Brain microvascular endothelial cell (primary cell): ENCODE data around the gene SLC5A4.

ENCODE experiments used
- DNase-seq: peaks from one replicate; pipeline ENCODE4 v3.0.0-alpha.2; 2020
- H3K27ac ChIP-seq: fragments of 250-450 bp; sonication (Bioruptor Pico); 2 replicates; pipeline ENCODE4 v1.5.1; 2020; ENCODE audit warnings: mild to moderate bottlenecking, moderate library complexity
- H3K27me3 ChIP-seq: fragments of 250-450 bp; sonication (Bioruptor Pico); replicated peaks from 2 replicates; pipeline ENCODE4 v1.5.1; 2020; ENCODE audit warnings: mild to moderate bottlenecking
- H3K36me3 ChIP-seq: fragments of 250-450 bp; sonication (Bioruptor Pico); replicated peaks from 2 replicates; pipeline ENCODE4 v1.5.1; 2020; ENCODE audit warnings: mild to moderate bottlenecking
- H3K4me3 ChIP-seq: 2 replicates; pipeline ENCODE4 v1.5.1; 2011; ENCODE audit warnings: low read depth, mild to moderate bottlenecking, control low read depth, low read length, moderate library complexity
- in situ Hi-C: cut with HindIII; loops from 2 replicates; pipeline ENCODE4 v1.10.0; 2017; ENCODE audit warnings: low sequenced_read_pairs, low pct_ligation_motif_present
- TF ChIP-seq, protein P1 (sequence below): IDR thresholded peaks from 2 replicates; pipeline ENCODE4 v1.5.1; 2011; ENCODE audit warnings: low read depth, mild to moderate bottlenecking, moderate library complexity, low read length, control low read depth, inconsistent platforms; ENCODE audit errors: missing control alignments

Gene SLC5A4

DNA sequence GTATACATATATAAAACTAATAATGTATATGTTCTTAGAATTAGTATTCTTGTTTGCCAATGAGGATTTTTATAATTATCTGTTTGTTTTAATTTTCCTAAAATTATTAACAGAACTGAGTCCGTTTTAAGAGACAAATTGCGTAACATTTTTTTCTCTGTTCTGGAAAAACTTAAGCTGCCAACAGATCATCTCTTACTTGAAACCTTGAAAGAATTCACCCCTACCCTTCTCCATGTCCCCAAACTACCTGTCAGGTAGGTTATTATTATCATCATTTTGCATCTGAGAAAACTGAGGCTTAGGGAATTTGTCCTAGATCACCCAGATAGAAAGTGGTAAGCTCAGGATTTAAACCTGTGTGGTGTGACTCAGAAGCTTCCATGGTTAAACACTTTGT is 14.7 kb downstream of the SLC5A4 start:
- in situ Hi-C loops = no loop called here
- no peaks in the 10 kb centered on the region for H3K27me3 ChIP-seq
- DNase-seq = no peak
- H3K27ac ChIP-seq = no peak overlapping the region
- H3K4me3 ChIP-seq = no peak overlapping the region
- no peaks in the 10 kb centered on the region for H3K36me3 ChIP-seq
- TF ChIP-seq, protein P1, sequence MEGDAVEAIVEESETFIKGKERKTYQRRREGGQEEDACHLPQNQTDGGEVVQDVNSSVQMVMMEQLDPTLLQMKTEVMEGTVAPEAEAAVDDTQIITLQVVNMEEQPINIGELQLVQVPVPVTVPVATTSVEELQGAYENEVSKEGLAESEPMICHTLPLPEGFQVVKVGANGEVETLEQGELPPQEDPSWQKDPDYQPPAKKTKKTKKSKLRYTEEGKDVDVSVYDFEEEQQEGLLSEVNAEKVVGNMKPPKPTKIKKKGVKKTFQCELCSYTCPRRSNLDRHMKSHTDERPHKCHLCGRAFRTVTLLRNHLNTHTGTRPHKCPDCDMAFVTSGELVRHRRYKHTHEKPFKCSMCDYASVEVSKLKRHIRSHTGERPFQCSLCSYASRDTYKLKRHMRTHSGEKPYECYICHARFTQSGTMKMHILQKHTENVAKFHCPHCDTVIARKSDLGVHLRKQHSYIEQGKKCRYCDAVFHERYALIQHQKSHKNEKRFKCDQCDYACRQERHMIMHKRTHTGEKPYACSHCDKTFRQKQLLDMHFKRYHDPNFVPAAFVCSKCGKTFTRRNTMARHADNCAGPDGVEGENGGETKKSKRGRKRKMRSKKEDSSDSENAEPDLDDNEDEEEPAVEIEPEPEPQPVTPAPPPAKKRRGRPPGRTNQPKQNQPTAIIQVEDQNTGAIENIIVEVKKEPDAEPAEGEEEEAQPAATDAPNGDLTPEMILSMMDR = no peak

DNA sequence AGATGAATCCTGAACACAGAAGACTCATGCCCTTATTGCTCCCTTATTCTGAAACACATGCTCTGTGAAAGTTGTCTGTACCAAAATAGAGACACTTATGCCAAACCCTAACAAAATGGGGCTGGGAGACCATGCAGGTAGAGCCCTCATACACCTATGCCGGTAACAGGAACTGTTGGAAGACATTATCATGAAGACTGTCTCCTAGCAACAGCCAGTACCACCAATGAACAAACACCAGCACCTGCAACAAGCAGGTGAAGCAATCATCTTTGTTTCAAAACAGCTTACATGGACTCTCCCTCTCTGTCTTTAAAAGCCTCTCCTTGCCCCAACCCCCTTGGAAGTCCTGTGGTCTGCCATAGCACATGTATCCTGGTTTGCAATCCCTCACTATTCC is 17.2 kb downstream of the SLC5A4 start:
- TF ChIP-seq, protein P1 = no peak
- no peaks in the 10 kb centered on the region for H3K36me3 ChIP-seq
- no peak for DNase-seq
- no peak overlapping the region for H3K27ac ChIP-seq
- in situ Hi-C loops = no loop called here
- no peak overlapping the region for H3K4me3 ChIP-seq
- H3K27me3 ChIP-seq = no peaks in the 10 kb centered on the region

DNA sequence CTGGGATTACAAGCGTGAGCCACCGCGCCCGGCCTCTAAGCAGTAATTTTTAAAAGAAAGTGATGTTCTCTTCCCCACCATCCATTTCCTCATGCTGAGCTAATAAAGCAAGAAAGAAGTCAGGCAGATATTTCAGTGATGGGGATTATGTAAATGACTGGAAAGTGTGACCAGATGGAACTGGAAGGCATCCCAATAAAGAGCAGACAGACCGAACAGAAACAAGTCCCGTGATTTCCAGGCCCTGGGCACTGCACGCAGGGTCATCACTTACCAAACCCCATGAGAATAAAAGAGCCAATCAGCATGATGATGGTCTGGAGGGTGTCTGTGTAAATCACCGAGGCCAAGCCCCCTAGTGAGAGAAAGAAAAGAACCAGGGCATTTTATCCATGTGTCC is 18.2 kb downstream of the SLC5A4 start:
- Histone ChIP-seq H3K27me3 (no peaks in the 10 kb centered on the region), H3K27ac (no peak overlapping the region), H3K36me3 (no peaks in the 10 kb centered on the region), H3K4me3 (no peak overlapping the region)
- TF ChIP-seq, protein P1 = no peak
- in situ Hi-C loops = no loop called here
- DNase-seq = no peak

DNA sequence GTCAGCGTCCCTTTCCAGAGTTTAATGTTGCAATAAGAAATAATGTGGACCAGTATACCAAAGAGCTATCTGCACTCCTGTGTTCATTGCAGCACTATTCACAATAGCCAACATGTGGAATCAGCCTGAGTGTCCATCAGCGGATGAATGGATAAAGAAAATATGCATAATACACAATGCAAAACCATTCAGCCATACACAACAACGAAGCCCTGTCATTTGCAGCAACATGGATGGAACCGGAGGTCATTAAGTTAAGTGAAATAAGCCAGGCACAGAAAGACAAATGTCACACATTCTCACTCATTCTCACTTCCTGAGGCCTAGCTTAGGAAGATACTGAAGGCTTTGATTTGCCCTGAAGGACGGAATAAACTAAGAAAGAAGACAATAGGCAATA is 22.1 kb downstream of the SLC5A4 start:
- H3K27ac ChIP-seq = no peak overlapping the region
- TF ChIP-seq, protein P1 = no peak
- DNase-seq = no peak
- no peaks in the 10 kb centered on the region for H3K27me3 ChIP-seq
- H3K4me3 ChIP-seq = no peak overlapping the region
- in situ Hi-C loops = no loop called here
- no peaks in the 10 kb centered on the region for H3K36me3 ChIP-seq

DNA sequence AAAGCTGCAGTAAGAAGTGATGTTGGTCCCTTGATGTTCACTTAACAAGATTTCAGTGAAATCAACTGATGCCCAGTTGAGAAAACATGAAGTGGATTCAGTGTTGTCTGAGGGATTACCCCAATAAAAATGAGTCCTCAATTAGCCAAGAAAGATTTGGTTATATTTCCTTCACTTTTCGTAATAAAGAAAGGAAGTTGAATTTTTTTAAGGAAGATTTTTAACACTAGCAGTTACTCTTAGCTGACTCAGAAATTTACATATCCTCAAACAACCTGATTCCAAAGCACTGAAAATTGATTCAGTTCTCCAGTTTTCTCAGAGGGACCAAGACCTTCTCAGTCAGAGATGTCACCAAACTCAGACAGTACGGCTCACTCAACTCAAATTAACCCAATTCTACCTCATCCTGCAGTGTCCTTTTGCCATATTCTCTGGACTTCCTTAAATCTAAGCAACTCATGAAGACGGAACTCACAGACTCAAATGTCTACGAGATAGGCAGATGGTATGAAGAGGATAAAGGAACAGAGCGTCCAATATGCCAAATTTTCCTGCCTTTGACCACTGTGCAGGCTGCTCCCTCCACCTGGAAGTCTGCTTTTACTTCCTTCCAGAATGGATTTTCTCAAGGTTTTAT is 22.8 kb downstream of the SLC5A4 start:
- DNase-seq = no peak
- in situ Hi-C loops = no loop called here
- no peak overlapping the region for H3K27ac ChIP-seq
- no peak overlapping the region for H3K4me3 ChIP-seq
- TF ChIP-seq, protein P1 = no peak
- H3K27me3 ChIP-seq = no peaks in the 10 kb centered on the region
- H3K36me3 ChIP-seq = no peaks in the 10 kb centered on the region
